HEK293 (cell line): Measurements from ENCODE around the gene GABRD.

ENCODE experiments used
- BCL6B ChIP-seq: fragments of 450-650 bp; formaldehyde crosslinking; IDR thresholded peaks from 2 replicates; pipeline ENCODE4 v1.5.1; 2017; ENCODE audit warnings: missing biosample characterization, missing genetic modification characterization
- GLI4 ChIP-seq: fragments of 450-650 bp; formaldehyde crosslinking; IDR thresholded peaks from 2 replicates; pipeline ENCODE4 v1.5.1; 2016; ENCODE audit warnings: missing biosample characterization, missing genetic modification characterization
- HIC1 ChIP-seq: fragments of 450-650 bp; formaldehyde crosslinking; IDR thresholded peaks from 2 replicates; pipeline ENCODE4 v1.5.1; 2016; ENCODE audit warnings: missing biosample characterization, missing genetic modification characterization
- INSM2 ChIP-seq: fragments of 450-650 bp; formaldehyde crosslinking; IDR thresholded peaks from 2 replicates; pipeline ENCODE4 v1.5.1; 2016; ENCODE audit warnings: missing biosample characterization, missing genetic modification characterization
- KLF16 ChIP-seq: fragments of 450-650 bp; formaldehyde crosslinking; IDR thresholded peaks from 2 replicates; pipeline ENCODE4 v1.5.1; 2017; ENCODE audit warnings: missing biosample characterization, missing genetic modification characterization
- OVOL3 ChIP-seq: fragments of 450-650 bp; formaldehyde crosslinking; IDR thresholded peaks from 2 replicates; pipeline ENCODE4 v1.5.1; 2016; ENCODE audit warnings: missing biosample characterization, missing genetic modification characterization
- PRDM1 ChIP-seq: fragments of 450-650 bp; formaldehyde crosslinking; IDR thresholded peaks from 2 replicates; pipeline ENCODE4; 2016; ENCODE audit warnings: missing biosample characterization, missing genetic modification characterization
- SCRT1 ChIP-seq: fragments of 450-650 bp; formaldehyde crosslinking; IDR thresholded peaks from 2 replicates; pipeline ENCODE4 v1.5.1; 2016; ENCODE audit warnings: missing biosample characterization, missing genetic modification characterization, borderline replicate concordance
- SCRT2 ChIP-seq: fragments of 450-650 bp; formaldehyde crosslinking; IDR thresholded peaks from 2 replicates; pipeline ENCODE4 v1.5.1; 2016; ENCODE audit warnings: missing biosample characterization, missing genetic modification characterization
- TRIM28 ChIP-seq: IDR thresholded peaks from 2 replicates; pipeline ENCODE4 v1.6.1; 2011; ENCODE audit warnings: low read length, control low read depth, borderline replicate concordance
- WT1 ChIP-seq: fragments of 450-650 bp; formaldehyde crosslinking; IDR thresholded peaks from 2 replicates; pipeline ENCODE4 v1.5.1; 2016; ENCODE audit warnings: missing biosample characterization, missing genetic modification characterization
- YY2 ChIP-seq: fragments of 450-650 bp; formaldehyde crosslinking; IDR thresholded peaks from 2 replicates; pipeline ENCODE4 v1.5.1; 2016; ENCODE audit warnings: missing biosample characterization, missing genetic modification characterization
- ZBTB10 ChIP-seq: fragments of 450-650 bp; formaldehyde crosslinking; IDR thresholded peaks from 2 replicates; pipeline ENCODE4 v1.5.1; 2016; ENCODE audit warnings: missing biosample characterization, missing genetic modification characterization
- ZBTB48 ChIP-seq: fragments of 450-650 bp; formaldehyde crosslinking; IDR thresholded peaks from 2 replicates; pipeline ENCODE4 v1.5.1; 2016; ENCODE audit warnings: missing biosample characterization, missing genetic modification characterization
- ZNF121 ChIP-seq: fragments of 450-650 bp; formaldehyde crosslinking; IDR thresholded peaks from 2 replicates; pipeline ENCODE4 v1.5.1; 2016; ENCODE audit warnings: missing biosample characterization, missing genetic modification characterization
- ZNF138 ChIP-seq: fragments of 450-650 bp; formaldehyde crosslinking; IDR thresholded peaks from 2 replicates; pipeline ENCODE4 v1.5.1; 2016; ENCODE audit warnings: missing biosample characterization, missing genetic modification characterization, borderline replicate concordance
- ZNF175 ChIP-seq: fragments of 450-650 bp; formaldehyde crosslinking; IDR thresholded peaks from 2 replicates; pipeline ENCODE4 v1.5.1; 2016; ENCODE audit warnings: missing biosample characterization, missing genetic modification characterization
- ZNF24 ChIP-seq: fragments of 450-650 bp; formaldehyde crosslinking; IDR thresholded peaks from 2 replicates; pipeline ENCODE4 v1.5.1; 2016; ENCODE audit warnings: missing biosample characterization, missing genetic modification characterization
- ZNF302 ChIP-seq: fragments of 450-650 bp; formaldehyde crosslinking; IDR thresholded peaks from 2 replicates; pipeline ENCODE4 v1.5.1; 2016; ENCODE audit warnings: missing biosample characterization, missing genetic modification characterization, low read depth
- ZNF341 ChIP-seq: fragments of 450-650 bp; formaldehyde crosslinking; IDR thresholded peaks from 2 replicates; pipeline ENCODE4; 2016; ENCODE audit warnings: low read depth, missing biosample characterization, missing genetic modification characterization
- ZNF510 ChIP-seq: fragments of 450-650 bp; formaldehyde crosslinking; IDR thresholded peaks from 2 replicates; pipeline ENCODE4 v1.5.1; 2018; ENCODE audit warnings: mild to moderate bottlenecking, missing genetic modification characterization, missing biosample characterization; ENCODE audit not compliant: insufficient replicate concordance
- ZNF530 ChIP-seq: fragments of 450-650 bp; formaldehyde crosslinking; IDR thresholded peaks from 2 replicates; pipeline ENCODE4 v1.5.1; 2016; ENCODE audit warnings: low read depth, missing biosample characterization, missing genetic modification characterization
- ZNF555 ChIP-seq: fragments of 450-650 bp; formaldehyde crosslinking; conservative IDR thresholded peaks from 2 replicates; pipeline ENCODE4 v1.5.1; 2017; ENCODE audit warnings: missing biosample characterization, mild to moderate bottlenecking, missing genetic modification characterization, inconsistent platforms
- ZNF561 ChIP-seq: fragments of 450-650 bp; IDR thresholded peaks from 2 replicates; pipeline ENCODE4 v1.5.1; 2018; ENCODE audit warnings: missing biosample characterization, missing genetic modification characterization, borderline replicate concordance
- ZNF600 ChIP-seq: fragments of 450-650 bp; formaldehyde crosslinking; IDR thresholded peaks from 2 replicates; pipeline ENCODE4 v1.5.1; 2016; ENCODE audit warnings: missing biosample characterization, missing genetic modification characterization
- ZNF623 ChIP-seq: fragments of 450-650 bp; formaldehyde crosslinking; IDR thresholded peaks from 2 replicates; pipeline ENCODE4 v1.5.1; 2016; ENCODE audit warnings: missing biosample characterization, missing genetic modification characterization
- ZNF629 ChIP-seq: fragments of 450-650 bp; formaldehyde crosslinking; IDR thresholded peaks from 2 replicates; pipeline ENCODE4 v1.5.1; 2017; ENCODE audit warnings: missing biosample characterization, missing genetic modification characterization
- ZNF639 ChIP-seq: fragments of 450-650 bp; formaldehyde crosslinking; IDR thresholded peaks from 2 replicates; pipeline ENCODE4 v1.5.1; 2016; ENCODE audit warnings: missing biosample characterization, missing genetic modification characterization
- ZNF76 ChIP-seq: fragments of 450-650 bp; formaldehyde crosslinking; IDR thresholded peaks from 2 replicates; pipeline ENCODE4; 2016; ENCODE audit warnings: low read depth, missing biosample characterization, missing genetic modification characterization, borderline replicate concordance
- ZNF777 ChIP-seq: fragments of 450-650 bp; formaldehyde crosslinking; IDR thresholded peaks from 2 replicates; pipeline ENCODE4 v1.5.1; 2017; ENCODE audit warnings: missing biosample characterization, missing genetic modification characterization, borderline replicate concordance
- ZSCAN18 ChIP-seq: fragments of 450-650 bp; formaldehyde crosslinking; IDR thresholded peaks from 2 replicates; pipeline ENCODE4 v1.5.1; 2016; ENCODE audit warnings: missing biosample characterization, missing genetic modification characterization

GABRD gene

GRCh38 chr1:2052054-2052679 is 33.0 kb downstream of the GABRD start (continued):
- TF ChIP-seq INSM2 (no peak), ZNF302 (no peak), ZNF629 (tag by site-specific recombination) (no peak), ZNF175 (tag by site-specific recombination) (no peak), ZNF561 (tag by site-specific recombination) (no peak), ZNF530 (no peak), ZNF138 (tag by site-specific recombination) (no peak), ZBTB48 (tag by site-specific recombination) (peak; percentile 37; the same call in 1 of the 2 replicates), SCRT1 (tag by site-specific recombination) (peak; percentile 78; the same call in 1 of the 2 replicates), BCL6B (tag by site-specific recombination) (no peak), WT1 (tag by site-specific recombination) (peak; percentile 62; the same call in 1 of the 2 replicates), ZNF600 (peak; percentile 93), HIC1 (no peak), ZNF510 (tag by site-specific recombination) (no peak), KLF16 (tag by site-specific recombination) (no peak), TRIM28 (no peak), ZNF555 (tag by site-specific recombination) (no peak), ZNF623 (tag by site-specific recombination) (no peak), OVOL3 (tag by site-specific recombination) (no peak), ZNF76 (tag by site-specific recombination) (peak; percentile 33; the same call in 1 of the 2 replicates), ZNF777 (tag by site-specific recombination) (no peak), ZNF639 (tag by site-specific recombination) (no peak), ZNF121 (tag by site-specific recombination) (no peak), PRDM1 (tag by site-specific recombination) (peak; percentile 52; the same call in 1 of the 2 replicates), ZBTB10 (no peak), ZNF341 (tag by site-specific recombination) (peak; percentile 86), ZSCAN18 (tag by site-specific recombination) (no peak), ZNF24 (tag by site-specific recombination) (no peak), YY2 (no peak), SCRT2 (tag by site-specific recombination) (peak; percentile 95), GLI4 (no peak)
